Stimulated activated naive CD8-positive, alpha-beta T cell treated with anti-CD3 and anti-CD28 coated beads, Interleukin-15, Interleukin-2, amounts not matched to agents 100 U/mL and 50 U/mL, for 24 hours (primary cell): ENCODE data around the gene SEMA3B.
A peak's percentile ranks its signal among the peaks of the same experiment; 100 is the strongest.
"Not testable (repeated sequence)": the region's sequence is repeated elsewhere in the genome, so short reads cannot be mapped to it uniquely, and the experiment has no call there.

Source experiments
- ATAC-seq: fragments of 150-1000 bp; cut with Tn5 transposase; one replicate; pipeline ENCODE4 v1.10.0; 2021
- DNase-seq: peaks from one replicate; pipeline ENCODE4 v3.0.0; 2021

SEMA3B gene

DNA sequence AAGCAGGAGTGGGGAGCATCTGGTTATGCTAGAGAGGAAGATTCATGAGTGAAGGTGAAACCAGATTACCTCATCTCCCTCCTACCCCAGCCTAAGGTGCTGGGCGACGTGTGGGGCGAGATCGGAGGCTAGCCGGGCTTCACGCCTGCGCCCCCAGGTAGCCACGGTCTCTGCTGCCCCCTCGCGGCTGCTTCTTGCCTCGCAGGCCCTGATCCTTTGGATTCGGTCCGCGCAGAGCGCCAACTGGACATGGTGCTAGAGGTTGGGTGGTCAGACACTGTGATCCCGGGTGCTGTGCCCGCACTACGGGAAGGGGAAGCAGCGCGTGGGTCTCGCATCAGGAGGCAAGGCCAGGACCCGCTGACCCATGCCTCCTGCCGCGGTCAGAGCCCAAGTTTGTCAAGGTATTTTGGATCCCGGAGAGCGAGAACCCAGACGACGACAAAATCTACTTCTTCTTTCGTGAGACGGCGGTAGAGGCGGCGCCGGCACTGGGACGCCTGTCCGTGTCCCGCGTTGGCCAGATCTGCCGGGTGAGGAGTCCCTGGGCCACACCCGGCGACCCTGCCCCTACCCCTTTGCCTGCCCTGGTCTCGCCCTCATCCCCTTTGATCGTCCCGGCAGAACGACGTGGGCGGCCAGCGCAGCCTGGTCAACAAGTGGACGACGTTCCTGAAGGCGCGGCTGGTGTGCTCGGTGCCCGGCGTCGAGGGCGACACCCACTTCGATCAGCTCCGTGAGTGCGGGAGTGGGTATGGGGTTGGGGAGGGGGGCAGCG lies 4.2 kb downstream of the SEMA3B start:
- ATAC-seq (peak; percentile 90), DNase-seq (peak; percentile 96)

DNA sequence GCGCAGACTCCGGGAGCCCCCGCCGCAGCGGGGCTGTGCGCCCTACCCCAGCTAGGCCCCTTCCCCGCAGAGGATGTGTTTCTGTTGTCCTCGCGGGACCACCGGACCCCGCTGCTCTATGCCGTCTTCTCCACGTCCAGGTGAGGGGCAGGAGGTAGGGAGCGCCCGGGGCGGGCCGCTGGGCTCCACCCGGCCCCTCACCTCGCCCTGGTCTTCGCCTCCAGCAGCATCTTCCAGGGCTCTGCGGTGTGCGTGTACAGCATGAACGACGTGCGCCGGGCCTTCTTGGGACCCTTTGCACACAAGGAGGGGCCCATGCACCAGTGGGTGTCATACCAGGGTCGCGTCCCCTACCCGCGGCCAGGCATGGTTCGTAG lies 4.7 kb downstream of the SEMA3B start:
- DNase-seq: no peak
- no peak for ATAC-seq

GRCh38 chr3:50274371-50275104 lies 5.6 kb downstream of the SEMA3B start:
- peak; percentile 84 for DNase-seq
- ATAC-seq: peak; percentile 34

GRCh38 chr3:50275141-50275995 lies 6.4 kb downstream of the SEMA3B start:
- ATAC-seq (no peak), DNase-seq (no peak)

DNA sequence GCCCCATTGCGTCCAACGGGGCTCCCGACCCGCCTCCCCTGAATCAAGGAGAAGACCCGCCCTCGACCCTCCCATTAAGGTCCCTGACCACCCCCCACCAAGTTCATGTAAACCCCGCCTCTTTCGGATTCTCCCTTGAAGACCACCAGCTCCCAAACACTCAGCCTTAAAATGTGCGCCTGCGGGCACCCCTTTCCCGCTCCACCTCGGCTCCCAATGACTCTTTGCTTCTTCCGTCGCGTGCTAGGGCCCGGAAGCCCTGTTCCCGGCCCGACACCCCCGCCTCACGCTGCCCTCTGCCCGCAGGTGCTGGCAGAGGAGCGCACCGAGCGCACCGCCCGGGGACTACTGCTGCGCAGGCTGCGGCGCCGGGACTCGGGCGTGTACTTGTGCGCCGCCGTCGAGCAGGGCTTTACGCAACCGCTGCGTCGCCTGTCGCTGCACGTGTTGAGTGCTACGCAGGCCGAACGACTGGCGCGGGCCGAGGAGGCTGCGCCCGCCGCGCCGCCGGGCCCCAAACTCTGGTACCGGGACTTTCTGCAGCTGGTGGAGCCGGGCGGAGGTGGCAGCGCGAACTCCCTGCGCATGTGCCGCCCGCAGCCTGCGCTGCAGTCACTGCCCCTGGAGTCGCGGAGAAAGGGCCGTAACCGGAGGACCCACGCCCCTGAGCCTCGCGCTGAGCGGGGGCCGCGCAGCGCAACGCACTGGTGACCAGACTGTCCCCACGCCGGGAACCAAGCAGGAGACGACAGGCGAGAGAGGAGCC lies 7.2 kb downstream of the SEMA3B start:
- DNase-seq: peak; percentile 24
- ATAC-seq: no peak

DNA sequence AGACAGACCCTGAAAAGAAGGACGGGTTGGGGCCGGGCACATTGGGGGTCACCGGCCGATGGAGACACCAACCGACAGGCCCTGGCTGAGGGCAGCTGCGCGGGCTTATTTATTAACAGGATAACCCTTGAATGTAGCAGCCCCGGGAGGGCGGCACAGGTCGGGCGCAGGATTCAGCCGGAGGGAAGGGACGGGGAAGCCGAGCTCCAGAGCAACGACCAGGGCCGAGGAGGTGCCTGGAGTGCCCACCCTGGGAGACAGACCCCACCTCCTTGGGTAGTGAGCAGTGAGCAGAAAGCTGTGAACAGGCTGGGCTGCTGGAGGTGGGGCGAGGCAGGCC lies 7.8 kb downstream of the SEMA3B start:
- DNase-seq: no peak
- no peak for ATAC-seq

DNA sequence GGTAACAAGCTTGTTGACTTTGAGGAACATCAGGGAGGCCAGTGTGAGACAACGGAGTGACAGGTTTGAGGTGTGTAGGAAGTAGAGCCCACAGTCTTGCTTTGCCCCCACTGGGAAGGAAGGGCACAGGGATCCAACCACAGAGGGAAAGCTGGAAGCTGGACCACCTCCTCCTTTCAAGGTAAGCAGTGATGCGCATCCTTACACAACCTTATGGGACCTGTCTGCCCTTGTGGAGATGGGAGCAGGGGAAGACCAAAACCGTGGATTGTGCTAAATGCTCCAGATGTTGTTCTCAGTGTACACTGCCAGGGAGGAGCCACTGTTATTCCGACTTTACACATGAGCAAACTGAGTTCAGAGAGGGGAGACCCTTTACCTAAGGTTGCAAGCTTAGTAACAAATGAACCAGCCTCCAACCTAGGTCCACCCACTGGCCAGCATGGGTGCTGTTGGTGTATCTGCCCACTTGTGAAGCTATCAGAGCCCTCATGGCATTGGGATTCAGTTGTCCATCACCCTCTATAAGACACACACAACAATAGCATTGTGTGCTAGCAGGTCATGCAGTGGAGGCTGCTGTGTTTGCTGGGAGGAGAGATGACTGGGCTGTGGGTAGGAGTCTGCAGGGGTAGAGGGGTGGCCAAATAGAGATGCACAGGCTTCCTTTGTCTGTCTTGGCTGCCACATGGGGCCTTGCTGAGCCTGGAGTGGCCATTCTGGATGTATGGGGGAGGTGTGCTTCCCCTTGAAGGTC lies 9.4 kb downstream of the SEMA3B start:
- no peak for DNase-seq
- peak; percentile 14 for ATAC-seq

DNA sequence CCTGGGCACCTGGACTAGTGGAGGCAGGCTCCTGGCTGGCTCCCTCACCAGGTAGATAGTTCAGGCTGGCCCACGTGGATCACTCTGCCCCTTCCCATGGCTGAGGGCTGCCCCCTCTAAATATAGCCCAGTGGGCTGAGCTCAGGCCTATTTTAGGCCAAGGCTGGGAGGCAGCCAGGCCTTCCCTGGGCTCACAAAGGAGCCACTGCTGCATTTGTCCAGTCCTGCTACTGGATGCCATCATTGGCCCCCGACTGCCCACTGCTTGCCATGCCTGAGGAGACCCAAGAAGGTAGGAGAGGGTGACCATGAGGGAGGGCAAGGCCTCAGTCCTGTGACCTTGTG lies 9.9 kb downstream of the SEMA3B start, which contains the start of gene LSMEM2:
Gene LSMEM2, plus strand, starts transcription at position 208 of the 345 bp plus-strand sequence. Its CDS starts 27 bp downstream, at position 235.
- DNase-seq: no peak

DNA sequence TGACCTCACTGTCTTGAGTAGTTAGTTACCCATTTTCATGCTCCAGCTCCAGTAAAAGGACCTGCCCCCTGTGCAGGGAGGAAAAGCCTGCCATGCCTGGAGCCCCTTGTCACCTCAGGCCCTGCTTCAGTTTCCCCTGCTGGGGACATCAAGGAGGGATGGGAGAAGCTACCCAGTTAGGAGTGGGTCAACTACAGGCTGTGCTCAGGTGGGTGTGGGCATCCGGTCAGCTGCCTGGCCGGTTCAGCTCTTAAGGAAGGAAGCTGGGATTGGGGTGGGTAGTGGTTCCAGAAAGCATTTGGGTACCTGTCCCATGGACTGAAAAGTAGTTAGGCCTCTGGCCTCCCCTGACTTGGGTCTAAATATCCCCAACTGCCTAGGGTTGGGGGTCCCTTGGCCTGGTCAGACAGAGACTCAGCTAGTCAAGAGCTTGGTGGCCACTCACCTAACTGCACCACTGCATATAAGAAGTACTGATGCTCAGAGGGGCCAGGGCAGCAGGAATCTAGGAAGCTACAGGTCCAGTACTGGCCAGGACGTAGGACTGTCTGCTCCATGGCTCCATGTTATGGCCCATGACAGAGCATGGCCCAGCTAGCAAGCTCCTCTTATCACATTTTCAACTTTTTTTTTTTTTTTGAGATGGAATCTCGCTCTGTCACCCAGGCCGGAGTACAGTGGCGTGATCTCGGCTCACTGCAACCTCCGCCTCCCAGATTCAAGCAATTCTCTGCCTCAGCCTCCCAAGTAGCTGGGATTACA lies 10.5 kb downstream of the SEMA3B start:
- ATAC-seq: no peak
- DNase-seq: no peak

More for the DNA sequence above, 9.9 kb downstream of the SEMA3B start, which contains the start of gene LSMEM2:
- no peak for ATAC-seq

DNA sequence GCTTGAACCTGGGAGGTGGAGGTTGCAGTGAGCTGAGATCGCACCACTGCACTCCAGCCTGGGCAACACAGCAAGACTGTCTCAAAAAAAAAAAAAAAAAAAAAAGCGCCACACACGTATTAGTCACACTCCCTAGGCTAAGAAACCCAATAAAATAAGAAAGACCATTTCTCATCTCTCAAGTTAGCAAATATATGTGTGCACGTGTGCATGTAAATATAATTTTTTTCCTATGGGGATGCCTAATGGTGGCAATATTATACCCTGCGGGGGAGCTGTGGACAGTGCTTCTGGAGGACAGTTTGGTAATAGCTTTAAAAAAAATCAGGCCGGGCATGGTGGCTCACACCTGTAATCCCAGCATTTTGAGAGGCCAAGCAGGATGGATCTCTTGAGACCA lies 15.2 kb downstream of the SEMA3B start:
- not testable (repeated sequence) for ATAC-seq, DNase-seq

- DNase-seq (no peak), ATAC-seq (no peak)
Measured at GRCh38 chr3:50286322-50287227, 17.6 kb downstream of the SEMA3B start.

GRCh38 chr3:50287262-50287661 lies 18.3 kb downstream of the SEMA3B start:
- DNase-seq (no peak), ATAC-seq (no peak)

- DNase-seq (no peak), ATAC-seq (no peak)
Measured at GRCh38 chr3:50288387-50289007, 19.6 kb downstream of the SEMA3B start.

DNA sequence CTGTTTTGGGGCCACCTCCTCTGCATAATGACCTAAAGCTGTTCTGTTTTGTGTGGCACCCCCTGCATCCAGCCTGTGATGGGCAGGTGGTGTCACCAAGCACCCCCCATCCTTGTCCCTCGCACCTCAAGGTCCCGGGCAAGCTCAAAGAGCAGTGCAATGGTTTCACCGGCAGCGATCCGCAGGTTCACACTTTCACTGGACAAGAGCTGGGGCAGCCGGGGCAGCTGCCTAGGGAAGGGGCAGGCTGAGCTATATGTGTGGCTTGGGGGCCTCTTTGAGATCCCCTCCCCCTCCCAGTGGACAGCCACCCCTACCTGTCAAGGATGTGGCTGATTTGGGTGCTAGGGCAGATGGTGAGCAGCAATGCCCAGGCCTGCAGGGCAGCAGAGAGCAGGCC lies 20.2 kb downstream of the SEMA3B start:
- ATAC-seq: no peak
- DNase-seq: no peak

DNA sequence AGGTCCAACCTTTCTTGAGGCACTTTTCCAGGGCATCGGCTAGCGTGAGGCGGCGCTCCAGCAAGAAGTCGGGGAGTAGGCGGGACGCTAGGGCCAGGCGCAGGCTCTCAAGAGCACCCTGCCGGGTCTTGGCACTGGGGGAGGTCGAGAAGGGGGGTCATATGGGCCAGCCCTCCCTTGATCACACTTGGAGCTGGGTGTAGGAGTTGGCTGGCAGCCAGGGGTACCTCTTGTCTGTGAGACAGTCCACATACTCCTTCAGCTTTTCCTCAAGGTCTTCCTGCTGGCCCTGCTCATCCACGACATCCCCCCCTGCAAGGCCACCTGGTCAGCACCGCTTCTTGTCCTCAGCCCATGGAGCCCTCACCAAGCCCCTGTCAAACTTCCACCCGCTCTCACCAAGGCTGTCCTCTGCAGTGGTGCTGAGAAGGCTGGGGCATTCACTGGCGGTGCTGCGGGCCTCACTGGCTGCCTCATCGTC lies 21.3 kb downstream of the SEMA3B start:
- no peak for ATAC-seq
- no peak for DNase-seq

DNA sequence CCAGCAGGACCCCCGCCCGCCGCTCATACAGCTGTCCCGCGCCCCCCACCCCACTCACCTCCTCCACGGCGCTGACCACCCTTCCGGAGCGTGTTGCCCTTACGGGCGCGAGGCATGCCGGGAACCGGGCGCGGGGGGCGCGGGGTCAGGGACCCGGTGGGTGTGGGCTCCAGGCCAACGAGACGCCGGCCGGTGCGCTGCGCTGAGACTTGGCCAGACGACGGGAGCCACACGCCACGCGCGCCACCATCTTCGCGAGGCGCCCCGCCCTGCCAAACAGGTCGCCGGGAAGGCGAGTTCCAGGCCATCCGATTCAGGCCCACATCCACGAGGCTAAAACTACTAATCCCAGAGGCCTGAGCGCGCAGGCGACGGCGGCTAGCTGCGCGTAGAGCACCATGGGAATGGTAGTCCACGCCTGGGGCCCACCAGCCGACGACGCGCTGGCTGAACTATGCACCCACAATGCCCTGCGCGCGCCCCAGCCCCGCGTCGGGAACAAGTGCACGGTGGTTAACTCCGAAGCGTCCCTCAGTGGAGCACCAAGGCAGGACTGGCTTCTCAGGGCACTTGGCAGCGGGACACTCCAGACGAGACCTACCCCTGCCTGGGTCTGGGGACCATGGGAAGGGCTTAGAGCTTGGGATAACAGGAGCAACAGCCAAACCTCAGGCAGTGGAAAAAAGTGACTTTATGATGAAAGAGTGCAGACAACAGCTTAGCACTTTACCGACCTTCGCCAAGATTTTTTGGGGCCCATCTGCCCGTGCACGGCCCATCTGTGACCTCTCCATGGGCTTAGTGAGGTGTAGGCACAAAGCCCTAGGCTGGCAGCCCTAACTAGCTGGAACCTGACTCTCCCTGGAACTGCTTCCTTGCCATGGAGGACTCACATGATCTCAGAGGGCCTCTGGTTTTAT lies 23.5 kb downstream of the SEMA3B start, which contains the start of gene IFRD2:
Gene IFRD2, minus strand, starts transcription at position 271 of the 920 bp plus-strand sequence. Its CDS starts 155 bp downstream, at position 116.
- ATAC-seq: peak; percentile 98
- peak; percentile 94 for DNase-seq

DNA sequence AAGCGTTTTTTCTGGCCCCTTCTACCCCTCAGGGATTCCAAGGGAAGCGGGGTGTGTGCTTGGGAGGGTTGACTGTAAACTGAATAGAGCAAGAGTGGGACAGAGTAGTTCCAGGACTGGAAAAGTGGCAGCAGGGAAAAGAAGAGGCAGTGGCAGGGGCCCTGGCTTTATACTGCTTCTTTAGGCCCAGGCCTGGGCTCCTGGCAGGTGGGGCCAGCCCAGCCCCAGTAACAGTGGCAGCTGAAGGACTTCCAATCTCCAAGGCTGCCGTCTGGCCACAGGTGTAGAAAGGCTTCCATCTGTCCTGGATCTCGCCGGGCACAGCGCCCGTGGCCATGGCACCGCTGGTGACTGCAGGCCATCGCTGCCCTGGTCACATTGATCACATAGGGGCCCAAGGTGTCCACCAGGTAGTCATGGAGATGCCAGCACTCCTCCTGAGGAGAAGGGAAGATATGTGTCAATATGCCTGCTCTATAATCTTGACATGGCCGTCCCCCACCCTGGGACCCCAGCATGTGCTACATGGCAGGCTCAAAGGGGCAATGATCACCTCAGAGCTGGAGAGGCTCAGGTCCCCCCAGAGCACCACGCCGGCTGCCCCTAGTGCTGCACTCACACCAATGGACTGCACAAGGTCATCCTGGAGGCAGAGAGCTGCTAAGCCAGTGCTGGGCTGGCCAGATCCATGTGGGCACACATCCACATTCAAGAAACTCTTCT lies 24.3 kb downstream of the SEMA3B start:
- ATAC-seq: no peak

More for the DNA sequence above, 24.3 kb downstream of the SEMA3B start:
- DNase-seq: no peak
